ENCODE results near the gene ADAM10. TPM values are rescaled to one million over a fixed set of nuclear protein-coding genes. Genes with fewer than 3 reads are reported as not detected.

ADAM10 gene
- polyA plus RNA-seq, 3 donors = 66.0 to 269 (median 149) TPM

DNA sequence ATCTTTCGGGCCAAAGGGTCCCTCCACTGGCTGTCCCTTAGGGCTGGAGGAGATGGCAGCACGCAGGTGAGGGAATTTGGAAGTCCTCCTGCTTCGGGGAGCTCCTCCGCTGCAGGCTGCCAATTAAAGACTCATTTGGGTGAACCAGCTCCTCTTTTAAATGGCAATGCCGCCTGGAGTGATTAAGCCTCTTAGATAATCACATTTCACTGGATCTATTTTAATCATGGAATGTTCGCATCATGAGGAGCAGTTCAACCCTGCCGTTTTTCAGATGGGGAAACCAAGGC is 199.8 kb downstream of the ADAM10 start:
- H3K27ac Mint-ChIP-seq = peak overlapping the region in 1 of 7 donors; percentile 54
- H3K9me3 ChIP-seq (replicated peaks in 1 of 2; ENCODE audit: control insufficient read depth in 1 of 2, insufficient read depth in 1 of 2, low read length in 2 of 2) = no peaks in the 10 kb centered on the region
- peaks cover 17% of the 10 kb centered on the region for H3K4me1 Mint-ChIP-seq

GRCh38 chr15:58549013-58549784 is 200.3 kb downstream of the ADAM10 start:
- Histone ChIP-seq H3K9me3 (replicated peaks in 1 of 2; ENCODE audit: control insufficient read depth in 1 of 2, insufficient read depth in 1 of 2, low read length in 2 of 2) (no peaks in the 10 kb centered on the region), H3K4me1 (ENCODE audit: control insufficient read depth in 1 of 2, insufficient read depth in 2 of 2, low read length in 2 of 2) (peaks cover 10 to 14% of the 10 kb centered on the region in 2 donors), H3K79me2 (ENCODE audit: insufficient read depth, low read length) (no peaks in the 10 kb centered on the region), H4K20me1 (ENCODE audit: insufficient read depth, low read length) (no peaks in the 10 kb centered on the region), H3K4me2 (replicated peaks; ENCODE audit: extremely low read depth, low read length, poor library complexity, severe bottlenecking) (no peak overlapping the region), H3K9ac (ENCODE audit: insufficient read depth, low read length, poor library complexity, severe bottlenecking) (no peak overlapping the region), H2AFZ (ENCODE audit: insufficient read depth, low read depth, low read length, poor library complexity, severe bottlenecking) (no peak overlapping the region), H3K27me3 (ENCODE audit: control insufficient read depth in 2 of 2, insufficient read depth in 2 of 2, low read length in 2 of 2) (no peaks in the 10 kb centered on the region), H3K27ac (ENCODE audit: low read depth in 1 of 2, low read length in 2 of 2) (no peak overlapping the region), H3K4me3 (replicated peaks in 1 of 3; ENCODE audit: low read depth in 2 of 3, low read length in 3 of 3) (no peak overlapping the region), H3K36me3 (replicated peaks in 1 of 2; ENCODE audit: control insufficient read depth in 1 of 2, insufficient read depth in 2 of 2, low read length in 2 of 2) (no peaks in the 10 kb centered on the region)
- peak overlapping the region in 1 of 7 donors; percentile 54 for H3K27ac Mint-ChIP-seq
- no peak for DNase-seq
- H3K4me1 Mint-ChIP-seq = peaks cover 15% of the 10 kb centered on the region
- no peaks in the 10 kb centered on the region for H3K36me3 Mint-ChIP-seq
- H3K4me3 Mint-ChIP-seq = no peak overlapping the region
- H3K9me3 Mint-ChIP-seq = peaks cover 0 to 1% (median 0%) of the 10 kb centered on the region in 7 donors
- WGBS (ENCODE audit: insufficient coverage) = 96% methylated on average over 9 of the region's 12 CpGs
- peaks cover 0 to 7% (median 1%) of the 10 kb centered on the region in 3 donors for H3K27me3 Mint-ChIP-seq (ENCODE audit: low read depth in 3 of 3)
- intact Hi-C loops (cut with micrococcal nuclease) = no loop called here
- TF ChIP-seq, protein P1, sequence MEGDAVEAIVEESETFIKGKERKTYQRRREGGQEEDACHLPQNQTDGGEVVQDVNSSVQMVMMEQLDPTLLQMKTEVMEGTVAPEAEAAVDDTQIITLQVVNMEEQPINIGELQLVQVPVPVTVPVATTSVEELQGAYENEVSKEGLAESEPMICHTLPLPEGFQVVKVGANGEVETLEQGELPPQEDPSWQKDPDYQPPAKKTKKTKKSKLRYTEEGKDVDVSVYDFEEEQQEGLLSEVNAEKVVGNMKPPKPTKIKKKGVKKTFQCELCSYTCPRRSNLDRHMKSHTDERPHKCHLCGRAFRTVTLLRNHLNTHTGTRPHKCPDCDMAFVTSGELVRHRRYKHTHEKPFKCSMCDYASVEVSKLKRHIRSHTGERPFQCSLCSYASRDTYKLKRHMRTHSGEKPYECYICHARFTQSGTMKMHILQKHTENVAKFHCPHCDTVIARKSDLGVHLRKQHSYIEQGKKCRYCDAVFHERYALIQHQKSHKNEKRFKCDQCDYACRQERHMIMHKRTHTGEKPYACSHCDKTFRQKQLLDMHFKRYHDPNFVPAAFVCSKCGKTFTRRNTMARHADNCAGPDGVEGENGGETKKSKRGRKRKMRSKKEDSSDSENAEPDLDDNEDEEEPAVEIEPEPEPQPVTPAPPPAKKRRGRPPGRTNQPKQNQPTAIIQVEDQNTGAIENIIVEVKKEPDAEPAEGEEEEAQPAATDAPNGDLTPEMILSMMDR (IDR thresholded peaks at IDR 0.05) = no peak

More for the DNA sequence above, 199.8 kb downstream of the ADAM10 start:
- H3K9me3 Mint-ChIP-seq = peaks cover 0 to 1% (median 0%) of the 10 kb centered on the region in 7 donors
- WGBS (ENCODE audit: insufficient coverage) = 100% methylated on average over 4 of the region's 7 CpGs
- Histone ChIP-seq H2AFZ (ENCODE audit: insufficient read depth, low read depth, low read length, poor library complexity, severe bottlenecking) (no peak overlapping the region), H3K4me2 (replicated peaks; ENCODE audit: extremely low read depth, low read length, poor library complexity, severe bottlenecking) (no peak overlapping the region), H3K27me3 (ENCODE audit: control insufficient read depth in 2 of 2, insufficient read depth in 2 of 2, low read length in 2 of 2) (no peaks in the 10 kb centered on the region), H3K4me3 (replicated peaks in 1 of 3; ENCODE audit: low read depth in 2 of 3, low read length in 3 of 3) (no peak overlapping the region), H3K4me1 (ENCODE audit: control insufficient read depth in 1 of 2, insufficient read depth in 2 of 2, low read length in 2 of 2) (peaks cover 11 to 17% of the 10 kb centered on the region in 2 donors), H3K36me3 (replicated peaks in 1 of 2; ENCODE audit: control insufficient read depth in 1 of 2, insufficient read depth in 2 of 2, low read length in 2 of 2) (no peaks in the 10 kb centered on the region), H3K79me2 (ENCODE audit: insufficient read depth, low read length) (no peaks in the 10 kb centered on the region), H4K20me1 (ENCODE audit: insufficient read depth, low read length) (no peaks in the 10 kb centered on the region), H3K9ac (ENCODE audit: insufficient read depth, low read length, poor library complexity, severe bottlenecking) (no peak overlapping the region), H3K27ac (ENCODE audit: low read depth in 1 of 2, low read length in 2 of 2) (no peak overlapping the region)
- intact Hi-C loops (cut with micrococcal nuclease) = no loop called here
- TF ChIP-seq, protein P1 (IDR thresholded peaks at IDR 0.05) = no peak
- H3K27me3 Mint-ChIP-seq (ENCODE audit: low read depth in 3 of 3) = peaks cover under 1 to 7% (median 1%) of the 10 kb centered on the region in 3 donors
- no peak for DNase-seq
- H3K4me3 Mint-ChIP-seq = no peak overlapping the region
- H3K36me3 Mint-ChIP-seq = no peaks in the 10 kb centered on the region
